Activated T-cell treated with anti-CD3 and anti-CD28 coated beads, Interleukin-2, amount 50 U/mL, for 24 hours (primary cell): Measurements from ENCODE around the gene MVB12B.

Experiments
- DNase-seq: peaks from one replicate; pipeline ENCODE4 v3.0.0-alpha.2; 2020
- H3K27ac Mint-ChIP-seq: 2 replicates; pipeline ENCODE4 v1.8.0; 2020; ENCODE audit warnings: mild to moderate bottlenecking, mixed read lengths
- H3K27me3 Mint-ChIP-seq: 2 replicates; pipeline ENCODE4 v1.8.0; 2020; ENCODE audit warnings: mixed read lengths
- H3K36me3 Mint-ChIP-seq: 2 replicates; pipeline ENCODE4 v1.8.0; 2020; ENCODE audit warnings: low read depth, mixed read lengths
- H3K4me1 Mint-ChIP-seq: 2 replicates; pipeline ENCODE4 v1.8.0; 2020; ENCODE audit warnings: low read depth, mixed read lengths
- H3K4me3 Mint-ChIP-seq: 2 replicates; pipeline ENCODE4 v1.8.0; 2020; ENCODE audit warnings: mild to moderate bottlenecking, moderate library complexity, mixed read lengths
- H3K9me3 Mint-ChIP-seq: 2 replicates; pipeline ENCODE4 v1.8.0; 2020; ENCODE audit warnings: mixed read lengths

Gene MVB12B

GRCh38 chr9:126511411-126511810, 184.8 kb downstream of the MVB12B start:
- no peaks in the 10 kb centered on the region for H3K9me3 Mint-ChIP-seq
- DNase-seq = no peak
- H3K4me3 Mint-ChIP-seq = no peak overlapping the region
- H3K4me1 Mint-ChIP-seq = peaks cover 7% of the 10 kb centered on the region
- no peaks in the 10 kb centered on the region for H3K36me3 Mint-ChIP-seq
- no peak overlapping the region for H3K27ac Mint-ChIP-seq
- peaks cover 63% of the 10 kb centered on the region for H3K27me3 Mint-ChIP-seq

- no peak for DNase-seq
- H3K27ac Mint-ChIP-seq = no peak overlapping the region
- H3K27me3 Mint-ChIP-seq = peaks cover 81% of the 10 kb centered on the region
- peaks cover 27% of the 10 kb centered on the region for H3K4me1 Mint-ChIP-seq
- H3K4me3 Mint-ChIP-seq = no peak overlapping the region
- H3K36me3 Mint-ChIP-seq = no peaks in the 10 kb centered on the region
- H3K9me3 Mint-ChIP-seq = no peaks in the 10 kb centered on the region
Observed at GRCh38 chr9:126513159-126514036, 186.8 kb downstream of the MVB12B start.

GRCh38 chr9:126514037-126514821, 187.6 kb downstream of the MVB12B start:
- no peaks in the 10 kb centered on the region for H3K36me3 Mint-ChIP-seq
- no peaks in the 10 kb centered on the region for H3K9me3 Mint-ChIP-seq
- peak; percentile 80 for DNase-seq
- peaks cover 83% of the 10 kb centered on the region for H3K27me3 Mint-ChIP-seq
- no peak overlapping the region for H3K4me3 Mint-ChIP-seq
- H3K4me1 Mint-ChIP-seq = peaks cover 35% of the 10 kb centered on the region
- no peak overlapping the region for H3K27ac Mint-ChIP-seq

GRCh38 chr9:126515001-126515872, 188.6 kb downstream of the MVB12B start:
- Mint-ChIP-seq H3K27me3 (peaks cover 86% of the 10 kb centered on the region), H3K4me3 (no peak overlapping the region), H3K27ac (no peak overlapping the region), H3K36me3 (no peaks in the 10 kb centered on the region), H3K9me3 (no peaks in the 10 kb centered on the region), H3K4me1 (peaks cover 42% of the 10 kb centered on the region)
- no peak for DNase-seq

GRCh38 chr9:126515873-126516505, 189.4 kb downstream of the MVB12B start:
- Mint-ChIP-seq H3K4me1 (peaks cover 43% of the 10 kb centered on the region), H3K9me3 (no peaks in the 10 kb centered on the region), H3K27ac (no peak overlapping the region), H3K4me3 (no peak overlapping the region), H3K36me3 (no peaks in the 10 kb centered on the region), H3K27me3 (peaks cover 83% of the 10 kb centered on the region)
- no peak for DNase-seq

- DNase-seq = no peak
- Mint-ChIP-seq H3K9me3 (no peaks in the 10 kb centered on the region), H3K27ac (peak overlapping the region; percentile 90), H3K4me3 (peak overlapping the region; percentile 70), H3K27me3 (peaks cover 82% of the 10 kb centered on the region), H3K4me1 (peaks cover 43% of the 10 kb centered on the region), H3K36me3 (no peaks in the 10 kb centered on the region)
Observed at GRCh38 chr9:126516561-126516935, 189.9 kb downstream of the MVB12B start.

GRCh38 chr9:126516936-126517832, 190.6 kb downstream of the MVB12B start:
- Mint-ChIP-seq H3K27me3 (peaks cover 83% of the 10 kb centered on the region), H3K9me3 (no peaks in the 10 kb centered on the region), H3K4me3 (peak overlapping the region; percentile 70), H3K4me1 (peaks cover 45% of the 10 kb centered on the region), H3K36me3 (no peaks in the 10 kb centered on the region), H3K27ac (peak overlapping the region; percentile 90)
- peak; percentile 68 for DNase-seq

GRCh38 chr9:126517833-126518356, 191.3 kb downstream of the MVB12B start:
- peaks cover 49% of the 10 kb centered on the region for H3K4me1 Mint-ChIP-seq
- peak overlapping the region; percentile 90 for H3K27ac Mint-ChIP-seq
- no peaks in the 10 kb centered on the region for H3K9me3 Mint-ChIP-seq
- no peaks in the 10 kb centered on the region for H3K36me3 Mint-ChIP-seq
- peaks cover 82% of the 10 kb centered on the region for H3K27me3 Mint-ChIP-seq
- no peak for DNase-seq
- peak overlapping the region; percentile 70 for H3K4me3 Mint-ChIP-seq

- H3K4me3 Mint-ChIP-seq = no peak overlapping the region
- H3K36me3 Mint-ChIP-seq = no peaks in the 10 kb centered on the region
- peaks cover 55% of the 10 kb centered on the region for H3K4me1 Mint-ChIP-seq
- H3K9me3 Mint-ChIP-seq = no peaks in the 10 kb centered on the region
- H3K27me3 Mint-ChIP-seq = peaks cover 76% of the 10 kb centered on the region
- no peak for DNase-seq
- no peak overlapping the region for H3K27ac Mint-ChIP-seq
Observed at GRCh38 chr9:126518763-126519162, 192.1 kb downstream of the MVB12B start.

GRCh38 chr9:126519660-126520420, 193.2 kb downstream of the MVB12B start:
- H3K4me1 Mint-ChIP-seq = peaks cover 59% of the 10 kb centered on the region
- no peak overlapping the region for H3K4me3 Mint-ChIP-seq
- peaks cover 79% of the 10 kb centered on the region for H3K27me3 Mint-ChIP-seq
- no peaks in the 10 kb centered on the region for H3K36me3 Mint-ChIP-seq
- H3K27ac Mint-ChIP-seq = no peak overlapping the region
- H3K9me3 Mint-ChIP-seq = no peaks in the 10 kb centered on the region
- DNase-seq = no peak

GRCh38 chr9:126520453-126520852, 193.8 kb downstream of the MVB12B start:
- no peaks in the 10 kb centered on the region for H3K36me3 Mint-ChIP-seq
- DNase-seq = no peak
- H3K27ac Mint-ChIP-seq = no peak overlapping the region
- H3K9me3 Mint-ChIP-seq = no peaks in the 10 kb centered on the region
- H3K4me3 Mint-ChIP-seq = no peak overlapping the region
- peaks cover 63% of the 10 kb centered on the region for H3K4me1 Mint-ChIP-seq
- H3K27me3 Mint-ChIP-seq = peaks cover 79% of the 10 kb centered on the region

GRCh38 chr9:126521089-126521488, 194.5 kb downstream of the MVB12B start:
- Mint-ChIP-seq H3K27me3 (peaks cover 75% of the 10 kb centered on the region), H3K4me1 (peaks cover 65% of the 10 kb centered on the region), H3K4me3 (no peak overlapping the region), H3K36me3 (no peaks in the 10 kb centered on the region), H3K9me3 (no peaks in the 10 kb centered on the region), H3K27ac (no peak overlapping the region)
- no peak for DNase-seq
